Pancreas (tissue), 10 donors: ENCODE results near the gene STXBP2. TPM values are rescaled to one million over a fixed set of nuclear protein-coding genes. Genes with fewer than 3 reads are reported as not detected.
A peak's percentile ranks its signal among the peaks of the same experiment; 100 is the strongest.

ENCODE experiments used
- ATAC-seq, 4 donors: fragments of 200-7000 bp; cut with Tn5 transposase; one replicate each; pipeline versions ENCODE4 v1.8.0 to v1.9.1; 2020; ENCODE audit warnings: mild to moderate bottlenecking in 4 of 4, moderate library complexity in 4 of 4
- DNase-seq, 6 donors: peaks; one replicate each; pipeline ENCODE4 v3.0.0-alpha.2; 2020
- FAIRE-seq: peaks from 2 replicates; lab custom pipeline; 2012; peaks lifted over from hg19 to GRCh38; lab: Jason Lieb, UNC
- H3K27ac ChIP-seq, 4 donors: fragments of 200-600 bp; sonication (generic); 1 replicate in 3 of 4; 2 replicates in 1 of 4; pipeline versions ENCODE4 v1.5.0 to v1.8.0; 2020
- H3K27me3 ChIP-seq, 4 donors: fragments of 200-600 bp; one replicate each; pipeline ENCODE4 v1.8.0; 2021
- H3K36me3 ChIP-seq, 3 donors: fragments of 200-600 bp; sonication (generic) in 1 of 3; one replicate each; pipeline versions ENCODE4 v1.5.0 to v1.8.0; 2020 to 2021
- H3K4me1 ChIP-seq, 3 donors: fragments of 200-600 bp; one replicate each; pipeline ENCODE4 v1.8.0; 2021
- H3K4me3 ChIP-seq, 4 donors: fragments of 200-600 bp; sonication (generic) in 2 of 4; one replicate each; pipeline versions ENCODE4 v1.5.0 to v1.8.0; 2020 to 2021
- H3K9me3 ChIP-seq, 4 donors: fragments of 200-600 bp; one replicate each; pipeline ENCODE4 v1.8.0; 2021
- CTCF ChIP-seq, 4 donors: fragments of 200-600 bp; sonication (generic) in 3 of 4; IDR thresholded peaks; one replicate each; pipeline versions ENCODE4 v1.5.0 to v1.8.0; 2021; ENCODE audit warnings: antibody characterized with exemption in 4 of 4
- WGBS, 2 donors: extraction: QIAGEN DNeasy Blood & Tissue Kit; methylation state at CpG; one replicate each; pipeline ENCODE4 v1.1.7; 2013; 5-methylcytosine and 5-hydroxymethylcytosine counted together
- intact Hi-C, 3 donors: fragments of 100-400 bp; cut with DNase I; formaldehyde crosslinking; loops; one replicate each; pipeline versions ENCODE4 v1.11.1 to v1.14.2; 2022
- polyA plus RNA-seq, 2 donors: library from polyadenylated mRNA; stranded (reverse); fragments of 200-250 nt; gene quantifications; one replicate each; pipeline ENCODE4 v1.2.3, GENCODE V29; 2013
- total RNA-seq, 6 donors: library from RNA; stranded (reverse); fragmentation: NEBNext Ultra II Directional in 4 of 6; extraction: Animal tissue kit (Norgen Biotek cat#: 25700) in 4 of 6; gene quantifications; one replicate each; pipeline versions ENCODE4 v1.2.1 to v1.2.4, GENCODE V29; 2021 to 2023
- donor health status: healthy with polysubstance abuse.
- donor health status: DM: no; HTN: no; CAD: no; lungs with moderate emphysema.
- donor health status: DM: no; HTN: no; CAD: no.
- donor health status: control.
- donor health status: control.
- donor health status: Bipolar disorder and iron deficiency.
- donor health status: DM: yes; HTN: yes; CAD: no.
- donor health status: DM: no; HTN: no; CAD: no.
- donor health status: DM: no; HTN: no; CAD: no.
- donor health status: DM: yes; HTN: yes; CAD: no.

Gene STXBP2
- total RNA-seq (100 to 1,000 TPM in 1 of 6 donors, 10 to 100 TPM in 5; 45.6 to 104 (median 73.4) TPM), polyA plus RNA-seq (100 to 1,000 TPM; 143 to 216 TPM)

- no peaks in the 10 kb centered on the region for H3K36me3 ChIP-seq
- intact Hi-C loops = no loop called here
- H3K9me3 ChIP-seq = no peaks in the 10 kb centered on the region
- ATAC-seq (peak; percentile 96 to 99 (median 98)), DNase-seq (peak; percentile 86 to 97 (median 94)), FAIRE-seq (no peak)
- H3K27ac ChIP-seq = peak within 1 kb of the TSS; percentile 76 to 83 (median 80)
- peak within 1 kb of the TSS; percentile 66 to 90 (median 82) for H3K4me3 ChIP-seq
- 7 to 9% methylated on average over 51 to 61 of the region's 61 CpGs for WGBS, 2 donors
- H3K4me1 ChIP-seq = peaks cover 0 to 4% (median 0%) of the 10 kb centered on the region in 3 donors
- H3K27me3 ChIP-seq = no peaks in the 10 kb centered on the region
- peak in 2 of 4 donors; percentile 27 to 30 for TF ChIP-seq CTCF (IDR thresholded peaks at IDR 0.05)
These were observed at the start of gene STXBP2 for GRCh38 chr19:7636691-7637373. TSS of gene STXBP2 (plus strand) at chr19:7637110. CDS start at chr19:7637150, 40 bp downstream.

DNA sequence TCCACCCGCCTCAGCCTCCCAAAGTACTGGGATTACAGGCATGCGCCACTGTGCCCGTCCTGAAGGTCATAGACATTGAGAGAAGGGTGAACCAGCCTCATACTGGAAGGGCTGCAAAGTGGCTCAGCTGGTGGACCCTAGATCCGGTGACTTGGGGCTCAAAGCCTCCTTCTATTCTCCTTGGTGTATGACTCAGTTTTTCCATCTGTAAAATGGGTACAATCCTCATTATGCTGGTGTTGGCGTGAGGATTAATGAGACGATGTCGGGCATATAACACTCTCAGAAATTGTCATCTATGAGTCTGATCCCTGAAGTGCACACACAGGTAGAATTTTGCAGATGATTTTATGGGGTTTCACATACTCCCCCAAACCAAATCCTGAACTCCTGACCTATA lies 47.1 kb upstream of the STXBP2 start:
- no peaks in the 10 kb centered on the region for H3K9me3 ChIP-seq
- TF ChIP-seq CTCF (IDR thresholded peaks at IDR 0.05) = no peak
- intact Hi-C loops = no loop called here
- no peaks in the 10 kb centered on the region for H3K36me3 ChIP-seq
- ATAC-seq (no peak), DNase-seq (no peak), FAIRE-seq (no peak)
- 77 to 83% methylated on average over 7 of the region's 7 CpGs for WGBS, 2 donors
- no peak overlapping the region for H3K27ac ChIP-seq
- H3K27me3 ChIP-seq = no peaks in the 10 kb centered on the region
- H3K4me3 ChIP-seq = no peak overlapping the region
- no peaks in the 10 kb centered on the region for H3K4me1 ChIP-seq

DNA sequence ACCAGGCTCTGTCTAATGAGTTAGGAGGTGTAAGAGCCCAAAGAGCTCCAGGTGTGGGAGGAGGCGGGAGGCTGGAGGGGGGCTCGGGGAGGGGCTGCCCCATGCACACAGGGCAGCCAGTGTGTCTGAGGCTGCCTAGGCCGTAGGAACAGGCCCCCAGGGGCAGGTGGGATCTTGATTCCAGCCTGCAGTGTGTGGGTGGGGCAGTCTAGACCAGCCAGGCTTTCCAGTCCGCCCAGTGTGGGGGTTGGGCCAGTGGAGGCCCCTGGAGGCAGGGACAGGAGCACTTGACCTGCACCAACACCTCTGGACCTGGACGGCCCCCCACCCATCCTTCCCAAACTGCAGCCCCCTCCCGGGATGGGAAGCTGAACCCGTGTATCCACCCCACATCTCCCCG lies 46.7 kb upstream of the STXBP2 start:
- DNase-seq = no peak
- TF ChIP-seq CTCF (IDR thresholded peaks at IDR 0.05) = no peak
- FAIRE-seq = no peak
- Histone ChIP-seq H3K36me3 (no peaks in the 10 kb centered on the region), H3K9me3 (no peaks in the 10 kb centered on the region), H3K27me3 (no peaks in the 10 kb centered on the region), H3K4me3 (no peak overlapping the region), H3K27ac (no peak overlapping the region), H3K4me1 (no peaks in the 10 kb centered on the region)
- ATAC-seq = peak in 3 of 4 donors; percentile 29 to 79 (median 29)
- intact Hi-C loops = no loop called here
- 24 to 25% methylated on average over 8 of the region's 8 CpGs for WGBS, 2 donors

DNA sequence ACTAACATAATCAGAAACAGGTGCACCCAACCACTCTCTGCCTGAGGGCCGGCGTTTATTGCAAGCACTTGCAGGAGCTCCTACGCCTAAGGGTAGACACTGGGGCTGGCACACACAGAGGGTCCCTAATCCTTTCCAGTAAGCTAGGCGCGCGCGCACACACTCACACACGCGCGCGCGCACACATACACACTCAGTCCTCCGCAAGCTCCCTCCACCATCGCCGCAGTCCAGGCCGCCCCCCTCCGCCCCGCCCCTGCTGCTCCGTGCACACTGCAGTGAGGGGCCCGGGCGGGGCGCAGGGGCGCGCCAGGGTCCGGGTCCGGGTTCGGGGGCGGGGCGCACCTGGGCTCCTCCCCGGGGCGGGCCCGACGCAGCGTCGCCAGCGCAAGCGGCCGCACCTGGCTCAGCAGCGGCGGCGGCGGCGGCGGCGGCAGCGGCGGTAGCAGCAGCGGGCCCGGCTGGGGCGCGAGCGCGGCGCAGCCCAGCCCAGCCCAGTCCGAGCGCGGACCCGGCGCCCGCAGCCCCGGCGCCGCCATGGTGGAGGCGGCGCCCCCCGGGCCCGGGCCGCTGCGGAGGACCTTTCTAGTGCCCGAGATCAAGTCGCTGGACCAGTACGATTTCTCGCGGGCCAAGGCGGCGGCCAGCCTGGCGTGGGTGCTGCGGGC lies 41.3 kb upstream of the STXBP2 start, which contains the start of gene CAMSAP3:
TSS of gene CAMSAP3 (plus strand) at position 398 of the 668 bp plus-strand sequence. CDS start at position 538, 140 bp downstream.
- intact Hi-C loops = no loop called here
- WGBS, 2 donors = 0% methylated on average over 54 to 78 of the region's 78 CpGs
- ATAC-seq (peak; percentile 85 to 94 (median 91)), FAIRE-seq (no peak), DNase-seq (peak; percentile 56 to 86 (median 76))
- TF ChIP-seq CTCF (IDR thresholded peaks at IDR 0.05) = no peak
- peaks cover 0 to 5% (median 5%) of the 10 kb centered on the region in 3 donors for H3K4me1 ChIP-seq
- H3K36me3 ChIP-seq = no peaks in the 10 kb centered on the region
- peak within 1 kb of the TSS; percentile 35 to 72 (median 55) for H3K4me3 ChIP-seq
- H3K27ac ChIP-seq = peak within 1 kb of the TSS in 3 of 4 donors; percentile 28 to 58 (median 37)
- no peaks in the 10 kb centered on the region for H3K9me3 ChIP-seq
- no peaks in the 10 kb centered on the region for H3K27me3 ChIP-seq
